A673 (cell line): Measurements from ENCODE around the gene KIF1A. TPM values are rescaled to one million over a fixed set of nuclear protein-coding genes. Genes with fewer than 3 reads are reported as not detected.

Source experiments
- BruUV-seq: library from RNA; stranded (reverse); fragments of 400-500 nt; replicated peaks from 2 replicates; lab custom pipeline; 2021; lab: Mats Ljungman, UMichigan
- CTCF ChIA-PET: fragments of 300-600 bp; sonication (Branson Sonifier 250); formaldehyde crosslinking; loops from one replicate; lab custom pipeline; 2022; ENCODE audit warnings: antibody characterized with exemption; lab: Charles Lee
- POLR2A ChIA-PET: fragments of 300-600 bp; sonication (Branson Sonifier 250); formaldehyde crosslinking; loops from one replicate; lab custom pipeline; 2022; ENCODE audit warnings: antibody characterized with exemption; ENCODE audit not compliant: low non-redundant PET; lab: Charles Lee
- DNase-seq: peaks from one replicate; pipeline ENCODE4 v3.0.0-alpha.2; 2015; ENCODE audit warnings: low spot score
- H3K27ac ChIP-seq: fragments of 200-600 bp; sonication (generic); 2 replicates; pipeline ENCODE4 v1.5.1; 2016; ENCODE audit warnings: mixed run types, low read depth, mild to moderate bottlenecking, mixed read lengths, antibody characterized with exemption, low read length; ENCODE audit not compliant: poor library complexity, severe bottlenecking
- H3K27me3 ChIP-seq: fragments of 200-600 bp; sonication (generic); replicated peaks from 2 replicates; pipeline ENCODE4 v1.6.1; 2017; ENCODE audit warnings: mixed run types, low read depth, mild to moderate bottlenecking, mixed read lengths, antibody characterized with exemption, low read length; ENCODE audit not compliant: insufficient read depth, poor library complexity
- H3K36me3 ChIP-seq: fragments of 200-600 bp; sonication (generic); 2 replicates; pipeline ENCODE4 v1.6.1; 2016; ENCODE audit warnings: mixed run types, mild to moderate bottlenecking, mixed read lengths, antibody characterized with exemption, low read length; ENCODE audit not compliant: insufficient read depth, poor library complexity, severe bottlenecking
- H3K4me1 ChIP-seq: fragments of 200-600 bp; sonication (generic); 2 replicates; pipeline ENCODE4 v1.6.1; 2017; ENCODE audit warnings: mixed run types, mild to moderate bottlenecking, mixed read lengths, antibody characterized with exemption, low read length; ENCODE audit not compliant: insufficient read depth, poor library complexity, severe bottlenecking
- H3K4me3 ChIP-seq: fragments of 200-600 bp; sonication (generic); 2 replicates; pipeline ENCODE4 v1.5.1; 2016; ENCODE audit warnings: low read depth, mixed run types, mild to moderate bottlenecking, mixed read lengths, low read length; ENCODE audit not compliant: poor library complexity, severe bottlenecking
- H3K9me3 ChIP-seq: fragments of 200-600 bp; sonication (generic); 2 replicates; pipeline ENCODE4 v1.6.1; 2016; ENCODE audit warnings: mixed run types, low read depth, mild to moderate bottlenecking, mixed read lengths, antibody characterized with exemption, low read length; ENCODE audit not compliant: poor library complexity, severe bottlenecking
- CTCF ChIP-seq: fragments of 300-800, 200-600 bp; sonication (generic); conservative IDR thresholded peaks from 2 replicates; pipeline ENCODE4 v1.5.1; 2017; ENCODE audit warnings: low read depth, mild to moderate bottlenecking, antibody characterized with exemption, low read length, moderate library complexity, mixed read lengths
- EZH2 ChIP-seq: fragments of 200-600 bp; sonication (generic); IDR thresholded peaks from 2 replicates; pipeline ENCODE4 v1.6.1; 2017; ENCODE audit warnings: borderline replicate concordance, low read depth, mild to moderate bottlenecking, mixed read lengths, antibody characterized with exemption, low read length; ENCODE audit not compliant: poor library complexity, severe bottlenecking
- intact Hi-C: fragments of 100-400 bp; cut with micrococcal nuclease; formaldehyde crosslinking; loops from one replicate; pipeline ENCODE4 v1.10.0; 2022; ENCODE audit not compliant: unreplicated experiment
- total RNA-seq: library from RNA; stranded (reverse); gene quantifications from 2 replicates; pipeline ENCODE4 v1.2.3, GENCODE V29; 2021

KIF1A gene
- total RNA-seq, 1 experiment from 2014 or later = 330 TPM

GRCh38 chr2:240813231-240813921 is 6.6 kb downstream of the KIF1A start:
- no TSS peak for BruUV-seq

GRCh38 chr2:240812721-240813120 is 7.3 kb downstream of the KIF1A start:
- Histone ChIP-seq H3K9me3 (peaks cover 15% of the 10 kb centered on the region), H3K4me1 (peaks cover 2% of the 10 kb centered on the region), H3K27me3 (no peaks in the 10 kb centered on the region), H3K36me3 (peaks cover 21% of the 10 kb centered on the region), H3K4me3 (no peak overlapping the region), H3K27ac (no peak overlapping the region)
- ChIA-PET CTCF (no interaction called here), POLR2A (no interaction called here)
- intact Hi-C loops = no loop called here
- TF ChIP-seq CTCF (no peak), EZH2 (no peak)
- DNase-seq = no peak
- BruUV-seq = no TSS peak

More at GRCh38 chr2:240813231-240813921, 6.6 kb downstream of the KIF1A start:
- DNase-seq = no peak
- peaks cover 21% of the 10 kb centered on the region for H3K36me3 ChIP-seq
- H3K9me3 ChIP-seq = peaks cover 15% of the 10 kb centered on the region
- H3K4me1 ChIP-seq = peaks cover 9% of the 10 kb centered on the region
- H3K27ac ChIP-seq = no peak overlapping the region
- H3K4me3 ChIP-seq = no peak overlapping the region
- no peak for TF ChIP-seq CTCF
- no peak for TF ChIP-seq EZH2
- ChIA-PET POLR2A (no interaction called here), CTCF (no interaction called here)
- no peaks in the 10 kb centered on the region for H3K27me3 ChIP-seq
- intact Hi-C loops = no loop called here

- intact Hi-C loops = no loop called here
- BruUV-seq = no TSS peak
- peaks cover 25% of the 10 kb centered on the region for H3K36me3 ChIP-seq
- no peak overlapping the region for H3K27ac ChIP-seq
- H3K27me3 ChIP-seq = no peaks in the 10 kb centered on the region
- CTCF ChIA-PET = no interaction called here
- no peak for DNase-seq
- POLR2A ChIA-PET = no interaction called here
- no peak overlapping the region for H3K4me3 ChIP-seq
- TF ChIP-seq EZH2 = no peak
- TF ChIP-seq CTCF = no peak
- H3K4me1 ChIP-seq = no peaks in the 10 kb centered on the region
- H3K9me3 ChIP-seq = peaks cover 15% of the 10 kb centered on the region
Measured at GRCh38 chr2:240812301-240812680, 7.7 kb downstream of the KIF1A start.
